DLD1 (cell line): ENCODE results near the gene DBET.
"Not testable (repeated sequence)": the region's sequence is repeated elsewhere in the genome, so short reads cannot be mapped to it uniquely, and the experiment has no call there.

Experiments
- in situ Hi-C: cut with HindIII; loops from 2 replicates; pipeline ENCODE4 v1.10.0; 2017; ENCODE audit warnings: low sequenced_read_pairs

Gene DBET

DNA sequence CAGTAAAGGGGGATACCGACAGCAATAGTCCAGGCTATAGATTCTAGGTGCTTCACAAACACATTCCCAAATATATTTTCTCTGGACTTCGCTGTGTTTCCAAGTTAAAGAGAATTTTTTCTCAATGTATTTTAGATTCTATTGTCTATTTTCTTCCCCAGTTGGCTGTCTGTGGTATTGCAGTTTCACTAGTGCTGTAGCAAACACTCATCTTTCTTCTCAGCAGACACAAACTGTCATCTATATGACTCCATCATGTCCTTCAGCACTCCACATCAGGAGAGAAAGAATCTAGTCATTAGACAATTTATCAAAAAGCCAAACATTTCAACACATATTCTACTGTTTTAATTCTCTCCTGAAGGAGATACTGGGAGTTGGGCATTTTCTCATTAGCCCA, at the start of gene DBET:
Gene DBET, plus strand, starts transcription at position 161 of the 400 bp plus-strand sequence.
- in situ Hi-C loops = not testable (repeated sequence)

DNA sequence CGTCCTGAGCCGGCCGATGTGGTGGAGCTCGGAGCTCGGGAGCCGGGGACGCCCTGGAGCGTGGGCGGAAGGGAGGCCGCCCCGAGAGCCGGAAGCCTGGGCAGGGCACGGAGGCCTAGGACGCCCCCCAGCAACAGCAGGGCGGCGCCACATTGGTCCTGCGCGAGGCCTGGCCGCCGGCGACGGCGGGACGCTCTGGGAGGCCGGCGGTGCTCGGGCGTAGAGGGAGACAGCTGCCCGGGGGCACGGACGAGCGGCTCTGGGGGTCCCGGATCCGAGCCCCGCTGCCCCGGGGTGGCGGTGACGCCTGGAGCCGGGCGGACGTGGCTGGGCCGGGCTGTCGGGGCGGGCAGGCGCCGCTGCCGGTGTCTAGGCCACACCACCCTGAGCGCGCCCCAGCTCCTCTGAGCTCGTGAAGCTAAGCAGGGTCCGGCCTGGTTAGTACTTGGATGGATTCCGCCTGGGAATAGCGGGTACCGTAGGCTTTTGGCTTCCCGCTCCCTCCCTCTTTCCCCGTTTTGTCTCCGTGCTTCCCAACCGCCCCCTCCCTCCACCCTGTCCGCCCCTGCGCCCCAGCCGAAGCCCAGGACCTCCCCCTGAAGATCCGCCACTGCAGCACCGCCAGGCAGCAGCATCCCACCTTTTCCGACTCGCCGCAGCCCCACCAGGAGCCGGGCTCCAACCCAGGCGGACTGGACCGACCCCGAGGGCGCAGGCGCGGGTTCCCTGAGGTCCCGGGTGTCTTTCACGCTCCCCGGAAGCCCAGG, 49.3 kb upstream of the DBET start:
- in situ Hi-C loops = no loop called here

DNA sequence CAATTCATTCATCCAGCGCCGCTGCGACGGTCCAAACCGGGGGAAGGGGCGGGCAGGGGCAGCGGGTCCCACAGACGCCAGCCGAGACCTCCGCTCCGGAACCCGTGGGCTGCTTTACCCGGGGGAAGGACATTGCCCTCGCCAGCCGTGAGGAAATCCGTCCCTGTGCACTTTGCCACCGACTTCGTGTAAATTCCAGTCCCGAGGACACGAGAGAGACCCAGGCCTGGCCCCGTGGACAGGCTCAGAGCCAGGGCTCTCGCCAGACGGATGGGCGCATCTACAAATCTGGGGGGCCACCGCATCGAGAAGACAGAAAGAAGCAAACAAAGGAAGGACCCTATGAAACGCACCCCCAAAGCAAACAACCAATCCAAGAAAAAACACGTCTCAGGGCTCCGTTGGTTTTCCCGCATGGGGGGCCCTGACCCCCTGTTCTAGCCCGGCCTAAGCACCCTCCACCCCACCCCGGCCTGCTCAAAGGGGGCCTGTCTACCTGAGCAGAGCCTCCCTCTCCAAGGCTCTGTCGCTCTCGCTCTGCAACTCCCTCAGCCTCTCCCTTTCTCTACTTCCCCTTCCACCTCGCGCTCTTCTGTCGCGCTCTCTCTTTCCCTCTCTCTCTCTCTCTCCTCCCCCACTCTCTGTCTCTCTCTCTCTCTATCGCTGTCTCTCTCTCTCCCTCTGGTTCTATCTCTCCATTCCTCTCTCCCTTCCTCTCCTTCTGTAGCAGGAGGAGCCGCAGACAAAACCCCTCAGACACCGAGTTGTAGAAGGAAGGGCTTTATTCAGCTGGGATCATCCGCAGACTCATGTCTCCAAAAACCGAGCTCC, 48.5 kb upstream of the DBET start:
- in situ Hi-C loops = no loop called here

DNA sequence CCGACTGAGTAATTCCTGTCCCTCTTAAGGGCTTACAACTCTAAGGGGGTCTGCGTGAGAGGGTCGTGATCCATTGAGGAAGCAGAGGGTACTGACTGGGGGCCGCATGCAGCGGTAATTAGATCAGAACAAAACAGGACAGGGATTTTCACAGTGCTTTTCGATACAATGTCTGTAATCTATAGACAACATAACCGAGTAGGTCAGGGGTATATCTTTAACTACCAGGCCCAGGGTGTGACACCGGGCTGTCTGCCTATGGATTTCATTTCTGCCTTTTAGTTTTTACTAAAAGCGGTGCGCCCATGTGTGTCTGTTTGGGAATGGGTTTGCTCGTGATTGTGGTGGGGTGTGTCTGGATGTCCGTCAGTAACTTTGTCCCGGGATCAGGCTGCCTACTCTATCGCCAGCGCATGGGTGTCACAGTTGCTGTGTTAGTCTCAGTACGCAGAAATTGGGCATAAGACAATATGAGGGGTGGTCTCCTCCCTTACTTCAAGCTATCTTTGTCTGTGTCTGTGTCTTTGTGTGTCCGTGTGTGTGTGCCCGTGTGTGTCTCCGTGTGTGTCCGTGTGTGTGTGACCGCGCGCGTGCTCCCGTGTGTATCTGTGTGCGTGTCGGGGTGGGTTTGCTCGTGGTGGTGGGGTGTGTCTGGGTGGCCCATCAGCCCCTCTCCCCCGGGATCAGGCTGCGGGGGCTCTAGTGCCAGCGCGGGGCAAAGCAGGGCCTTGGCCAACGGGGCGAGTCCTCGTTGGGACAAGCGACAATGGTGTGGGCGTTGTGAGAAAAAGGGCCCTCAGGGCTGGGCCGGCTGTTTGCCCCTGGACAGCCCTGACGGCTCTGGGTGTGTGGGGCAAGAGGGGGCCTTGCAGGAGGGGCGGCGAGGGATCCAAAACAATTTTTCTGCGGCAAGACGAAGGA, 47.7 kb upstream of the DBET start:
- in situ Hi-C loops = no loop called here

DNA sequence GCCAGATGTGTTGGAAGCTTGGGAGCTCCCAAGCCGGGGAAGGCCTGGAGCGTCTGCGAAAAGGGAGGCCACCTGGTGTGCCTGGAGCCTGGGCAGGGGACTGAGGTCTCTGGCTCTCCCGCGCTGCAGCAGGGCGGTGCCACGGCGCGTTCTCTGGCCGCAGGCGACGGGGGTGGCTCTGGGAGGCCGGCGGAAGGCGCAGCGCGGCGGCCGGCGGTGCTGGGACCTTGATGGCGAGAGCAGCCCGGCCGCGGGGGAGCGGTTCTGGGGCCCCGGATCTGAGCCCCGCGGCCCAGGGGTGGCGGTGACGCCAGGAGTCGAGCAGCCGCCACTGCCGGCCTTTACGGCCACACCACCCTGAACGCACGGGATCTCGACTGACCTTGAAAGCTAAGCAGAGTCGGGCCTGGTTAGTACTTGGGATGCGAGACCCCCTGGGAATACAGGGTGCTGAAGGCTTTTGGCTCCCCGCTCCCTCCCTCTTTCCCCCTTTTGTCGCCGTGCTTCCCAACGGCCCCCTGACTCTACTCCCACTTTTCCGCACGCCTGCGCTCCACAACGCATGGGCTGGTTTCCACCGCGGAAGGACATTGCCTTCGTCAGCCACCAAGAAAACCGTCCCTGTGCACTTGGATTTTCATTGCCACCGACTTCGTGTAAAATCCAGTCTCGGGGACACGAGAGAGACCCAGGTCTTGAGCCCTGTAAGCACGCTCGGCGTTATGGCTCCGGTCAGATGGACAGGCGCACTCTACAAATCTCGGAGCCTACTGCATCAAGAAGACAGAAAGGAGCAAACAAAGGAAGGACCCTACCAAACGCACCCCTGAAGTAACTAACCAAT, 46.7 kb upstream of the DBET start:
- in situ Hi-C loops = no loop called here

DNA sequence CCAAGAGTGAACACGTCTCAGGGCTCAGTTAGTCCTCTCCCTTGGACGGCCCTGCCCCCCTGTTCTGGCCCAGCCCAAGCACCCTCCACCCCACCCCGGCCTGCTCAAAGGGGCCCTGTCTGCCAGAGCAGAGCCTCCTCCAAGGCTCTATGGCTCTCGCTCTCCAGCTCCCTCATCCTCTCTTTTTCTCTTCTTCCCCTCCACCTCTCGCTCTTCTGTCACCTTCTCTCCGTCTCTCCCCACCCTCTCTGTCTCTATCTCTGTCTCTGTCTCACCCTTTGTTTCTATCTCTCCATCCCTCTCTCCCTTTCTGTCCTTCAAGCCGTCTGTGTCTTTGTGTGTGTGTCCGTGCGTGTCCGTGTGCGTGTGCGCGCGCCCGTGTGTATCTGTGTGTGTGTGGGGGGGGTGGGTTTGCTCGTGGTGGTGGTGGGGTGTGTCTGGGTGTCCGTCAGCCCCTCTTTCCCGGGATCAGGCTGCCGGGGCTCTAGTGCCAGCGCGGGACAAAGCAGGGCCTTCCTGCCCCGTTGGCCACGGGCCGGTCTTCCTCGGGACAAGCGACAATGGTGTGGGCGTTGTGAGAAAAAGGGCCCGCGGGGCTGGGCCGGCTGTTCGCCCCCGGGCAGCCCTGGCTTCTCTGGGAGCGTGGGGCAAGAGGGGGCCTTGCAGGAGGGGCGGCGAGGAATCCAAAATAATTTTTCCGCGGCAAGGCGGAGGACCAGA, 45.9 kb upstream of the DBET start:
- in situ Hi-C loops = no loop called here

DNA sequence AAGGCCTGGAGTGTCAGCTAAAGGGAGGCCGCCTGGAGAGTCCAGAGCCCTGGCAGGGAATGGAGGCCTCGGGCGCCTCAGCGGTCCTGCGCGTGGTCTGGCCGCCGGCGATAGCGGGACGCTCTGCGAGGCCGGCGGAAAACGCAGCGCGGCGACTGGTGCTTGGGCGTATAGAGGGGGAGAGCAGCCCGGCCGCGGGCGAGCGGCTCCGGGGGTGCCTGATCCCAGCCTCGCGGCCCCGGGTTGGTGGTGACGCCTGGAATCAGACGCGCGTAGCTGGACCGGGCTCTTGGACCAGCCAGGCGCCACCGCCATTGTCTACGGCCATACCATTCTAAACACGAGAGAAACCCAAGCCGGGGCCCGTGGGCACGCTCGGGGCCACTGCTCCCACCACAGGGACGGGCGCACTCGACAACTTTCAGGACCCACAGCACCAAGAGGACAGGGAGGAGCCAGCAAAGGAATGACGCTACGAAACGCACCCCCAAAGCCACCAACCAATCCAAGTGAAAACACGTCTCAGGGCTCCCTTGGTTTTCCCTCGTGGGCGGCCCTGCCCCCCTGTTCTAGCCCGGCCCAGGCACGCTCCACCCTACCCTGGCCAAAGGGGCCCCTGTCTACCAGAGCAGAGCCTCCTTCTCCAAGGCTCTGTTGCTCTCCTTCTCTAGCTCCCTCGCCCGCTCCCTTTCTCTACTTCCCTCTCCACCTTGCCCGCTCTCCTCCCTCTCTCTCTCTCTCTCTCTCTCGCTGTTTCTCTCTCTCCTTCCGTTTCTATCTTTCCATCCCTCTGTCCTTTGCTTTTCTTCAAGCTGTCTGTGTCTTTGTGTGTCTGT, 45.1 kb upstream of the DBET start:
- in situ Hi-C loops = no loop called here

DNA sequence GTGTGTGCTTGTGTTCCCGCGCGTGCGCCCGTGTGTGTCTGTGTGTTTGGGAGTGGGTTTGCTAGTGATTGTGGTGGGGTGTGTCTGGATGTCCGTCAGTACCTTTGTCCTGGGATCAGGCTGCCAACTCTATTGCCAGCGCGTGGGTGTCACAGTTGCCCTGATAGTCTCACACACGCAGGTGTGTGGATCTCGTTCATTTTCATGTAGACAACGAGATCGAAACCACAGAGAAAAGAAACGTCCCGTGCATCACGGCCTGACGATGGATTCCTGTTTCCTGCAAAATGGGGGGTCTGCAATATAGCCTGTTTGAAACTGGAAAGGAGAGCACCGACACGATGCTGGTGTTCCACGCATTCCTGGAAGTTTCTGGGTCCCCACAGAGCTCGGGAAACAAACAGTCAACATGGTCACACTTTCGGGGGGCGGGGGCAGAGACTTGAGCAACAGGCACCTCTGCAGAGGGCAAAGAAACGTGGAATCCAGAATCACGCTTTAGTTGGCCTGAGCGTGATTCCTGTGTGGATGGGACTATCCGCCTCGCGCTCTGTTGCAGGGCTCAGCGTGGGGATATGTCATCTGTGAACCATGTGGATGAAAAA, 44.3 kb upstream of the DBET start:
- in situ Hi-C loops = not testable (repeated sequence)

DNA sequence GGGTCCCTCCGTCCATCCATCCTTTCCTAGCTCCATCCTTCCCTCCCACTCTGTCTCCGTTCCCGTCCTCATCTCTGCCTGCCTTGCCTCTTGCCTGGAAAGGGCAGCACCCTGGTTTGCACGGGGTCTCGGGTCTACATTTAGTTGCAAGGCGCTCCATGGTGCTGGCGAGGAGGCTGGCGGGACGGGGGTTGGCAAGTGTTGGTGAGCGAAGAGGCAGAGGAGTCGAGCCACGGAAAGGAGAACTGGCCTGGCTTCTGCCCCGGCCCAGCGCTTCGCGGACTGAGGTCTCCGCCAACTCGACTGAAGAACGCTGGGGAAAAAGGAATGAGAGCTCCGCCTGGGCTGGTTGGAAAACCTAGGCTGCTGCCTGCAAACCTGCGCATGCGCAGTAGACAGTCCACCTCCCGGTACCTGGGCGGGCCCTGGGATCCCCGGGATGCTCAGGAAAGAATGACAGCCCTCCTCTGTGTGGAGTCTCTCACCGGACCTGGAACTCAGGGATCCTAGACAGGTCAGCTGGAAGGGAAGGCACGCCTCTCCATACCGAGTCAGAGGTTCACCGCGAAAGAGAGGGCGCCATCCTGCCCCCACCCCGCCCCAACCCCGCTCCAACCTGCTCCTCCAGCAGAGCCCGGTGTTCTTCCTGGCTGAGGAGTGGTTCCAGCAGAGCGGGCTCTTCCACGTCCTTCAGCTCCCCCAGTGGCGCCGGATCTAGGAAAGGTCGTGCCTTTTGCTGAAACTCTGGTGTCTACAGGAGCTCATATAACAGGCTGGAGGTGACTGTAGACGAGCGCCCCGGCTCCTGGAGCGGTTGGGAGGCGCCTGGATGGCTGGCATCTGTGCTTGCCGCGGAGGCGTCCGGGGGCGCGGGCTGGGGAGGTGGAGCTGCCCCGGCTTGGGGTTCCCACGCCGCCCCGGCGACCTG, 43.2 kb upstream of the DBET start:
- in situ Hi-C loops = no loop called here

DNA sequence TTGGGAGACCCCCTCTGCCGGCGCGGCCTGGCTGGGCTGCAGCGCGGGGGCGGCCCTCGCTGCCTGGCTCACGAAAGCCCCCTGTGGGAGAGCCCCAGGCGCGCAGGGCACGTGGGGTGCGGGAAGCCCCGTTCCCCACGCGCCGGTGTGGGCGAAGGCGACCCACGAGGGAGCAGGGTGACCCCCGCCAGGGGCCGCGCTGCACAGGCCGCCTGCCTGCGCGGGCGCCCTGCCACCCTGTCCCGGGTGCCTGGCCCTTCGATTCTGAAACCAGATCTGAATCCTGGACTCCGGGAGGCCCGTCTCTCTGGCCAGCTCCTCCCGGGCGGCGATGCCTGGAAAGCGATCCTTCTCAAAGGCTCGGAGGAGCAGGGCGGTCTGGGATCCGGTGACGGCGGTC, 42.3 kb upstream of the DBET start:
- in situ Hi-C loops = not testable (repeated sequence)

DNA sequence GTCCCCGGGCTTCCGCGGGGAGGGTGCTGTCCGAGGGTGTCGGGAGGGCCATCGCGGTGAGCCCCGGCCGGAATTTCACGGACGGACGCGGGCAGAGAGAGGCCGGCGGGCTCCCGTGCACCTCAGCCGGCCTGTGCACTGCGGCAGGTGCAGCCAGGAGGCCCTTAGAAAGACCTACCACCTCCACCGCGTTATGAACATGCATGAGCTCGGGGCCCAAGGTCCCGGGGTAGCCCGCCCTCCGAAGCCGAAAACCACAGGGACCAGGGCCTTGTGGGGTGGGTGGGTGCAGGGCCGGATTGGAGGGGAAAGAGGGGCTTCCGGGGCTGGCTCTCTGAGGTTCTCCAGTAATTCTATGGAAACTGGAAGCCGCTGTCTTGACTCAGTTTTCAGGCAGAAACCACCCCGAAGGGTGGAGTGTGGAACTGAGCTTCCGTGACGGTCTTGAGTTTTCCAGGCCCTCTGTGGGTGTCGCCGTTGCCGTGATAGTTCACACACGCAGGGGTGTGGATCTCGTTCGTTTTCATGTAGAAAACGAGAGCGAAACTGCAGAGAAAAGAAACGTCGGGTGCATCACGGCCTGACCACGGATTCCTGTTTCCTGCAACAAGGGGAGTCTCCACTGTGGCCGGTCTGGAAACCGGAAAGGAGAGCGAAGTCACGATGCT, 41.6 kb upstream of the DBET start:
- in situ Hi-C loops = not testable (repeated sequence)

DNA sequence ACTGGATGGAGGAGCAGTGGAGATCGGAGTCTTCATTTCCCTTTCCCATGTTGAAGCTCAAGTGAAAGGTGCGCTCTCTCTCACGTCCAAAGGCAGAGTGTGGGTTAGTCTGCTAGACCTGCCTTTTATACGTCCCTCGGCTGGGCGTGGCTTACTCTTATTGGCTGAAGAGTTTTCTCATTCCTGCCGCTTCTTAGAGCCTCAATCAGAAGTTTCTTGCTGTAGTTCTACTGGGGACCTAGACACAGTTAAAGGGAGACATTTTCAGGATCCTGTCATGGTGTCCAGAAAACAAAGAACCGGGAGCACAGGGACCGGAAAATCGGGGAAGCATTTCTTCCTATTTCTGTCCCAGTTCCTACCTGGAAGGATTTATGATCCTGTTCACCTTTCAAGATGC, 37.1 kb upstream of the DBET start, which contains the start of gene FRG2:
Gene FRG2, minus strand, starts transcription at position 101 of the 400 bp plus-strand sequence. Its CDS starts 52 bp downstream, at position 49.
- in situ Hi-C loops = not testable (repeated sequence)

DNA sequence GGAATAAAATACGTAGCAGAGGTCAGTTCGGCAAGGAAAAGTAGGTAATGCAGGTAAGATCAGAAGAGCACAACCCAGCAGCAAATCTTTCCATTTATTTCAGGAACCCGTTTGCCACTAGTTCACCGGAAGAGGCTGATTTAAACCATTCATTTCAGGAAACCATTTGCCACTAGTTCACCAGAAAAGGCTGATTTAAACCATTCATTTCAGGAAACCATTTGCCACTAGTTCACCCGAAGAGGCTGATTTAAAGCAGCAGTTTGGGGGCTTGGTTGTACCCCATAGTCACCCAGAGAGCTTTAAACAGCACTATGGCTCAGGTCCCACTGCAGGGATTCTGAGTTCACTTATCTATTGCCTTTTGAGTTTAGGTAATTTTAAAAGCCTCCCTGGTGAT, 33.0 kb upstream of the DBET start:
- in situ Hi-C loops = not testable (repeated sequence)

DNA sequence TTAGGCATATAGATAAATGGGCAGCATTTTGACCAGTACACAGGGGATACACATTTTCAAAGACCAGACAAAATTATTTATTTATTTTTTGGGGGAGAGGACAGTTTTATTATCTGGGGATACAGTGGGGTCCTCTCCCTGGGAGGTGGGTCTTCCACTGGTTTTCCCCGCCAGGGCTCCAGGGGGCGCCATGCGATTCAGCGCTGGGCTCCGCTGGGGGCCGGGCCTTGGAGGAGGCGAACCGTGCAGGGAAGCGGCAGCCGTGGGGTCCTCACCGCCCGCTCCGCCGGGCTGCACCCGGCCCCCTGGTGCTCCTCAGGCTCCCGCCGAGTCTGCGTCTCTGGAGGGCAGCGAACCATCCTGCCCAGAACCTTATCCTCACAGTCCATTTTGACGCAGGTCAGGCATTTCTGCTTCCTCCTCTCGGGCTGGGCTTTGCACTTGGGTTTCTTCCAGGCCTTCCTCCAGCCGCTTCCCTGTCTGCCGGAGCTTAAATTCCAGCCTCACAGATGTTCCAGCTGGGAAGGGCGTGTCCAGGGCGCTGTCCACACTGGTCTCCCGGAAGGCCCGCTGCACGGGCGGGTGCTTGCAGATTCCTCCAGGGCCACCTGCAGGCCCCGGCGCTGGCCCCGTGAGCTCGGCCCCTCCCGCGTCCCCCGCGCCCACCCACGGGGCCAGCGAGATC, 26.5 kb upstream of the DBET start:
- in situ Hi-C loops = not testable (repeated sequence)

DNA sequence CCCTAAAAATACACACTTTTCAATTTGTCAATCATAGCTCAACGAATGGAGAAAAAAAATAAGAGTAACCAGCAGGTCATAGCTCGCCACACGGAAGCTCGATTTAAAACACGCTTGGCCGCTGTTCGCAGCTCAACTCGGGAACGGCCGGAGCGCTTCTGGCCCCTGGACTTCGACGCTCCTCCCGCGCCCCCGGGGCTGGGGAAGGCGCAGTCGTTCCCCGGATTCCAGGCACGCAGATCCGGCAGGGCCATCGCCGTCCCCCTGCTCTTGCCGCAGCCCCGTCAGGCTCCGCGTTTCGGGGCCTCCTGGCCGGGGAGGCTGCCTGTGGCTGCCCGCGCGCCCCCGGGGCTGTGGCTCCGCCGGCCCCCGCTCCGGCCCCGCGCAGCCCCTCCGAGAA, 23.4 kb upstream of the DBET start:
- in situ Hi-C loops = not testable (repeated sequence)

DNA sequence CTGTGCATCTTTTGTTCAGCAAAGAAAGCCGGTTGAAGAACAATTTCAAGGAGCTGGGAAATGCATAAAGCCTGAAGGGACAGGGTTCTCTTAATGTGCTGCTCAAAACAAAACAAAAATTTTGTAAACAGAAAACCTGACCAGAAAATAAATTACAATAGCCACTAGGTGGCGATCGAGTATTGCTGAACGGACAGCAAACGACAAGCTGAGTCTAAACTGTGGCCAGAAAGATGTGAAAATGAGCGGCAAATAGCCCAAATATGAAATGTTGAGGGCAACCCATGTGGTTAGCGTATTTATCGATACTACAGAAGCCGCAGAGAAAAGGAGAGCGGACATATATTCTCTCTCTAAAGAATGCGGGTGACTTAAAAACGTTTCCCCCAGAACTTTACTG, 16.7 kb upstream of the DBET start:
- in situ Hi-C loops = not testable (repeated sequence)
